H1 (cell line): Measurements from ENCODE around the gene L3MBTL4. TPM values are rescaled to one million over a fixed set of nuclear protein-coding genes. Genes with fewer than 3 reads are reported as not detected.

Source experiments
- CTCF ChIA-PET: fragments of 300-600 bp; sonication (Branson Sonifier 250); formaldehyde crosslinking; loops from one replicate; lab custom pipeline; 2021; ENCODE audit not compliant: partially characterized antibody; lab: Charles Lee
- POLR2A ChIA-PET: fragments of 300-600 bp; sonication (Branson Sonifier 250); formaldehyde crosslinking; loops from one replicate; lab custom pipeline; 2021; ENCODE audit warnings: inconsistent platforms; ENCODE audit not compliant: partially characterized antibody; lab: Charles Lee
- DNase-seq, 2 experiments: peaks; one replicate each; pipeline versions ENCODE4 v3.0.0 to v3.0.0-alpha.2; 2010 to 2022; ENCODE audit warnings: low spot score in 2 of 2, low read depth in 1 of 2, mixed read lengths in 1 of 2
- FAIRE-seq: peaks from 2 replicates; lab custom pipeline; 2011; peaks lifted over from hg19 to GRCh38; lab: Jason Lieb, UNC
- H2AFZ ChIP-seq: 2 replicates; pipeline ENCODE4 v1.8.1; 2012; ENCODE audit warnings: low read length, inconsistent platforms
- H2AK5ac ChIP-seq: 2 replicates; pipeline ENCODE4 v1.6.1; 2013; ENCODE audit warnings: low read depth, low read length
- H2BK120ac ChIP-seq: replicated peaks from 2 replicates; pipeline ENCODE3; 2013; ENCODE audit warnings: low read depth, low read length, inconsistent platforms
- H2BK12ac ChIP-seq: 2 replicates; pipeline ENCODE4 v1.6.1; 2013; ENCODE audit warnings: low read depth, low read length
- H2BK15ac ChIP-seq: 2 replicates; pipeline ENCODE4 v1.6.1; 2013; ENCODE audit warnings: low read length
- H2BK20ac ChIP-seq: 2 replicates; pipeline ENCODE4 v1.6.1; 2013; ENCODE audit warnings: low read length
- H2BK5ac ChIP-seq: 2 replicates; pipeline ENCODE4 v1.6.1; 2013; ENCODE audit warnings: low read depth, low read length
- H3K14ac ChIP-seq: 2 replicates; pipeline ENCODE4 v1.6.1; 2013; ENCODE audit warnings: inconsistent platforms; ENCODE audit not compliant: insufficient read length
- H3K18ac ChIP-seq: 2 replicates; pipeline ENCODE4 v1.6.1; 2013; ENCODE audit warnings: low read length; ENCODE audit errors: extremely low read depth
- H3K23ac ChIP-seq: 2 replicates; pipeline ENCODE4 v1.6.1; 2013; ENCODE audit warnings: inconsistent platforms; ENCODE audit not compliant: insufficient read length
- H3K23me2 ChIP-seq: 2 replicates; pipeline ENCODE4 v1.6.1; 2013; ENCODE audit warnings: low read depth, low read length
- H3K27ac ChIP-seq: 2 replicates; pipeline ENCODE4 v1.6.1; 2011; ENCODE audit warnings: low read depth, low read length, inconsistent platforms
- H3K27me3 ChIP-seq, 4 experiments: replicated peaks in 1 of 4; 1 replicate in 1 of 4; 2 replicates in 3 of 4; pipeline versions ENCODE4 v1.6.1 to v1.8.1; 2011 to 2013; ENCODE audit warnings: low read length in 3 of 4, mild to moderate bottlenecking in 3 of 4, inconsistent platforms in 2 of 4, mixed read lengths in 2 of 4, moderate library complexity in 1 of 4; ENCODE audit not compliant: control insufficient read depth in 3 of 4, insufficient read depth in 3 of 4; ENCODE audit errors: extremely low read depth in 1 of 4
- H3K36me3 ChIP-seq, 4 experiments: 2 replicates each; pipeline versions ENCODE4 v1.6.1 to v1.8.1; 2011 to 2013; ENCODE audit warnings: mild to moderate bottlenecking in 4 of 4, low read length in 3 of 4, moderate library complexity in 2 of 4, control low read depth in 1 of 4, inconsistent platforms in 1 of 4; ENCODE audit not compliant: insufficient read depth in 4 of 4, control insufficient read depth in 2 of 4
- H3K4ac ChIP-seq: replicated peaks from 2 replicates; pipeline ENCODE3; 2013; ENCODE audit warnings: low read length, low read depth, mixed read lengths, inconsistent platforms; ENCODE audit not compliant: insufficient read length
- H3K4me1 ChIP-seq, 4 experiments: replicated peaks in 1 of 4; 1 replicate in 1 of 4; 2 replicates in 3 of 4; pipeline versions ENCODE4 v1.6.1 to v1.8.1; 2011 to 2013; ENCODE audit warnings: low read length in 3 of 4, inconsistent platforms in 2 of 4, mixed read lengths in 1 of 4; ENCODE audit not compliant: insufficient read depth in 4 of 4, control insufficient read depth in 3 of 4
- H3K4me2 ChIP-seq, 2 experiments: 2 replicates each; pipeline versions ENCODE4 v1.6.1 to v1.8.1; 2011 to 2013; ENCODE audit warnings: low read depth in 2 of 2, low read length in 2 of 2, control low read depth in 1 of 2, inconsistent platforms in 1 of 2, mild to moderate bottlenecking in 1 of 2; ENCODE audit not compliant: insufficient read depth in 1 of 2
- H3K4me3 ChIP-seq, 4 experiments: fragments of 200-600, 300-600 bp in 1 of 4; sonication (generic), shearing (Covaris generic), sonication (Bioruptor Twin) in 1 of 4; 2 replicates each; pipeline versions ENCODE4 v1.5.1 to v1.8.1; 2011 to 2016; ENCODE audit warnings: low read length in 4 of 4, low read depth in 3 of 4, control low read depth in 2 of 4, inconsistent platforms in 2 of 4, mild to moderate bottlenecking in 2 of 4, mixed read lengths in 1 of 4, moderate library complexity in 1 of 4; ENCODE audit not compliant: insufficient read depth in 2 of 4; ENCODE audit errors: extremely low read depth in 1 of 4
- H3K56ac ChIP-seq: replicated peaks from 2 replicates; pipeline ENCODE3; 2013; ENCODE audit warnings: low read depth, mild to moderate bottlenecking, mixed read lengths, low read length, inconsistent platforms; ENCODE audit not compliant: insufficient read length
- H3K79me1 ChIP-seq: 2 replicates; pipeline ENCODE4 v1.6.1; 2013; ENCODE audit warnings: low read depth, low read length, control low read depth
- H3K79me2 ChIP-seq, 2 experiments: 2 replicates each; pipeline versions ENCODE4 v1.6.1 to v1.8.1; 2012 to 2013; ENCODE audit warnings: low read length in 2 of 2, mild to moderate bottlenecking in 2 of 2, inconsistent platforms in 1 of 2; ENCODE audit not compliant: insufficient read depth in 2 of 2, control insufficient read depth in 1 of 2
- H3K9ac ChIP-seq, 4 experiments: replicated peaks in 1 of 4; 1 replicate in 1 of 4; 2 replicates in 3 of 4; pipeline versions ENCODE4 v1.6.1 to v1.8.1; 2011 to 2013; ENCODE audit warnings: low read depth in 3 of 4, low read length in 3 of 4, control low read depth in 2 of 4, mild to moderate bottlenecking in 2 of 4, moderate library complexity in 2 of 4, inconsistent platforms in 1 of 4; ENCODE audit errors: extremely low read depth in 1 of 4
- H3K9me3 ChIP-seq, 2 experiments: 2 replicates each; pipeline versions ENCODE4 v1.6.1 to v1.8.1; 2012 to 2013; ENCODE audit warnings: mild to moderate bottlenecking in 2 of 2, moderate library complexity in 2 of 2, control low read depth in 1 of 2, inconsistent platforms in 1 of 2, low read depth in 1 of 2, low read length in 1 of 2, mixed read lengths in 1 of 2; ENCODE audit not compliant: insufficient read depth in 2 of 2
- H4K20me1 ChIP-seq, 2 experiments: replicated peaks in 1 of 2; 2 replicates each; pipeline versions ENCODE3 to v1.8.1; 2011 to 2013; ENCODE audit warnings: inconsistent platforms in 2 of 2, low read length in 2 of 2, mild to moderate bottlenecking in 1 of 2; ENCODE audit not compliant: insufficient read depth in 2 of 2, control insufficient read depth in 1 of 2
- H4K5ac ChIP-seq: 2 replicates; pipeline ENCODE4 v1.6.1; 2013; ENCODE audit warnings: low read length, low read depth, mixed read lengths, inconsistent platforms; ENCODE audit not compliant: insufficient read length
- H4K8ac ChIP-seq: 2 replicates; pipeline ENCODE4 v1.8.0; 2013; ENCODE audit warnings: mild to moderate bottlenecking, moderate library complexity, low read length, inconsistent platforms; ENCODE audit not compliant: insufficient read depth; ENCODE audit errors: extremely low read depth
- H4K91ac ChIP-seq: replicated peaks from 2 replicates; pipeline ENCODE3; 2013; ENCODE audit warnings: low read length, mixed read lengths, inconsistent platforms; ENCODE audit not compliant: insufficient read length
- BACH1 ChIP-seq: IDR thresholded peaks from 2 replicates; pipeline ENCODE4 v1.6.1; 2012; ENCODE audit warnings: low read length, improper control_type of control experiment
- CHD1 ChIP-seq: IDR thresholded peaks from 2 replicates; pipeline ENCODE4 v1.6.1; 2012; ENCODE audit warnings: low read depth, low read length, improper control_type of control experiment
- KDM1A ChIP-seq: fragments of 200-600, 300-600 bp; sonication (generic); IDR thresholded peaks from 2 replicates; pipeline ENCODE4 v1.7.1; 2016; ENCODE audit warnings: mild to moderate bottlenecking, low read length, borderline replicate concordance
- KDM5A ChIP-seq: fragments of 200-600 bp; IDR thresholded peaks from 2 replicates; pipeline ENCODE4 v1.7.1; 2012; ENCODE audit warnings: mild to moderate bottlenecking, low read length, inconsistent platforms, mixed read lengths
- POU5F1 ChIP-seq: IDR thresholded peaks from 2 replicates; pipeline ENCODE4 v1.6.1; 2011; ENCODE audit warnings: low read depth, mild to moderate bottlenecking, low read length, moderate library complexity
- WGBS, 2 experiments: shearing (Covaris generic) in 1 of 2; methylation state at CpG; one replicate each; pipeline versions ENCODE4 v1.1.6 to v1.1.7; 2013 to 2015; ENCODE audit warnings: low lambda C conversion rate in 2 of 2, mixed read lengths in 2 of 2, inconsistent platforms in 1 of 2, low coverage in 1 of 2, missing lambda C conversion rate in 1 of 2; ENCODE audit not compliant: insufficient replicate concordance in 2 of 2, insufficient coverage in 1 of 2, insufficient read length in 1 of 2; ENCODE audit errors: extremely low coverage in 1 of 2, missing lambda C conversion rate in 1 of 2; 5-methylcytosine and 5-hydroxymethylcytosine counted together
- polyA plus RNA-seq, 7 experiments: library from polyadenylated mRNA; depleted of rRNA in 3 of 7; stranded (reverse) in 5 of 7; unstranded in 2 of 7; fragments of >200 nt in 5 of 7; fragments of 200-250 nt in 2 of 7; gene quantifications; 1 replicate in 5 of 7; 2 replicates in 1 of 7; 4 replicates in 1 of 7; pipeline versions ENCODE4 v1.2.1 to v1.2.3, GENCODE V29; 2011 to 2013; ENCODE audit warnings: missing spikeins in 2 of 7, mixed read lengths in 2 of 7
- total RNA-seq: library from RNA; stranded (reverse); fragmentation: NEBNext Ultra II Directional; extraction: Animal tissue kit (Norgen Biotek cat#: 25700); gene quantifications from 2 replicates; pipeline ENCODE4 v1.2.1, GENCODE V29; 2021

L3MBTL4 gene
- total and polyA plus RNA-seq, 2 of the 8 experiments (the other 6 are each of a cell fraction or from before 2014, with no cell fraction given), result 1.0 to 2.1 TPM

GRCh38 chr18:6249170-6249569, 165.5 kb downstream of the L3MBTL4 start:
- Histone ChIP-seq H4K91ac (no peak overlapping the region), H3K56ac (no peak overlapping the region), H4K8ac (no peak overlapping the region), H3K23me2 (no peaks in the 10 kb centered on the region), H3K4me2 (no peak overlapping the region), H3K79me1 (no peaks in the 10 kb centered on the region), H3K4ac (no peak overlapping the region), H3K23ac (no peak overlapping the region), H2BK15ac (no peak overlapping the region), H3K14ac (no peak overlapping the region), H3K4me1 (no peaks in the 10 kb centered on the region), H2BK20ac (no peak overlapping the region), H2BK120ac (no peak overlapping the region), H3K27me3 (no peaks in the 10 kb centered on the region), H3K79me2 (no peaks in the 10 kb centered on the region), H3K4me3 (no peak overlapping the region), H3K9me3 (no peaks in the 10 kb centered on the region), H3K9ac (no peak overlapping the region), H3K27ac (no peak overlapping the region), H2BK5ac (no peak overlapping the region), H3K18ac (no peak overlapping the region), H4K20me1 (no peaks in the 10 kb centered on the region), H2BK12ac (no peak overlapping the region), H4K5ac (no peak overlapping the region), H2AFZ (no peak overlapping the region), H3K36me3 (no peaks in the 10 kb centered on the region), H2AK5ac (no peak overlapping the region)
- ChIA-PET CTCF (no interaction called here), POLR2A (no interaction called here)
- FAIRE-seq (no peak), DNase-seq (no peak)
- TF ChIP-seq POU5F1 (no peak), KDM5A (no peak), BACH1 (no peak), KDM1A (no peak), CHD1 (no peak)
- WGBS, 2 experiments, result 96% methylated on average over 2 of the region's 2 CpGs; no CpG with 5 or more reads in 1 of the 2 experiments
